ENCODE results near the gene ZBED2.

The ZBED2 gene

GRCh38 chr3:111601810-111602209 lies 6.7 kb upstream of the ZBED2 start:
- Histone ChIP-seq H3K9ac (ENCODE audit: low read length) (no peak overlapping the region), H3K36me3 (ENCODE audit: control insufficient read depth, insufficient read depth, low read length, severe bottlenecking) (no peaks in the 10 kb centered on the region), H3K27me3 (replicated peaks; ENCODE audit: control insufficient read depth, insufficient read depth, low read length) (no peaks in the 10 kb centered on the region), H3K9me3 (ENCODE audit: control insufficient read depth, low read length) (no peaks in the 10 kb centered on the region), H3K4me3 (ENCODE audit: low read length) (no peak overlapping the region), H3K4me1 (ENCODE audit: control insufficient read depth, insufficient read depth, low read length) (no peaks in the 10 kb centered on the region)
- no peak for DNase-seq (ENCODE audit: low read depth)

GRCh38 chr3:111598552-111598951 lies 3.4 kb upstream of the ZBED2 start:
- no peaks in the 10 kb centered on the region for H3K36me3 ChIP-seq (ENCODE audit: control insufficient read depth, insufficient read depth, low read length, severe bottlenecking)
- H3K4me1 ChIP-seq (ENCODE audit: control insufficient read depth, insufficient read depth, low read length) = no peaks in the 10 kb centered on the region
- no peak overlapping the region for H3K4me3 ChIP-seq (ENCODE audit: low read length)
- H3K9ac ChIP-seq (ENCODE audit: low read length) = no peak overlapping the region
- H3K9me3 ChIP-seq (ENCODE audit: control insufficient read depth, low read length) = no peaks in the 10 kb centered on the region
- H3K27me3 ChIP-seq (replicated peaks; ENCODE audit: control insufficient read depth, insufficient read depth, low read length) = no peaks in the 10 kb centered on the region
- no peak for DNase-seq (ENCODE audit: low read depth)

DNA sequence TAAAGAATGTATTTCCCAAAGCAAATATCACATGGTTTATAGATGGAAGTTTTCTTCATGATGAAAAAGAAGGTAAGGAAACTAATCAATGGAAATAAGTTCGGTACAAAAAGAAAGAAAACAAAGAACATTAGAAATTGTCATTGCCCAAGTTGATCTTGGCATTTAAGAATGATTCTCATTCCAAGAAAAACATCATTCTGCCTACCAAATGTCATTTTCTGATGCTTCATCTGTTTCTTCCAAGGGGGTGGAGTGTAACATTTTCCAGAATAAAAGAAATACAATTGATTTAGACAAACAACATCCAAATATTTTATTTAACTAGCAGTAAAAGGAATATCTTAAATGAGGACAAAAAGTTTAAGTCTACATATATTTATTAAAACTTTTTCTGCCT lies 3.0 kb upstream of the ZBED2 start:
- no peak overlapping the region for H3K9ac ChIP-seq (ENCODE audit: low read length)
- no peaks in the 10 kb centered on the region for H3K9me3 ChIP-seq (ENCODE audit: control insufficient read depth, low read length)
- H3K36me3 ChIP-seq (ENCODE audit: control insufficient read depth, insufficient read depth, low read length, severe bottlenecking) = no peaks in the 10 kb centered on the region
- H3K4me3 ChIP-seq (ENCODE audit: low read length) = no peak overlapping the region
- no peaks in the 10 kb centered on the region for H3K4me1 ChIP-seq (ENCODE audit: control insufficient read depth, insufficient read depth, low read length)
- DNase-seq (ENCODE audit: low read depth) = no peak
- no peaks in the 10 kb centered on the region for H3K27me3 ChIP-seq (replicated peaks; ENCODE audit: control insufficient read depth, insufficient read depth, low read length)

DNA sequence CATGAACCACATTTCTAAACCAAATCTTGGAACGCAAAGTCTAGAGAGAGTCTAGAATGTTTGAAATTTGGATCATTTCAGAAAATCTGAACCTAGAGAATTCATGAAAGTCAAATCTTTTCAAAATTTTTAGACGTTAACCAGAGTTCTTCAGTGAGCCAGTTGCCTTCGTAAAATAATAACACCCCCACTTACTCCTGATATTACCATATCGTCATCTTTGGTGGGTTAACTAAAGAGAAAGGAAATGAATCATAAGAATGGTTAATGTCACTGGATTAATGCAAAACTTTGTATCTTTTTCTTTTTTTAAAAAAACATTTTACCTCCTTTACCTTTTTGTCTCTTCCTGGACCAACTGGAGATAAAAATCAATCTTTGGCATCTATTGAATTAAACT lies 1.2 kb upstream of the ZBED2 start:
- no peak for DNase-seq (ENCODE audit: low read depth)
- Histone ChIP-seq H3K27me3 (replicated peaks; ENCODE audit: control insufficient read depth, insufficient read depth, low read length) (no peaks in the 10 kb centered on the region), H3K36me3 (ENCODE audit: control insufficient read depth, insufficient read depth, low read length, severe bottlenecking) (no peaks in the 10 kb centered on the region), H3K4me3 (ENCODE audit: low read length) (no peak overlapping the region), H3K9ac (ENCODE audit: low read length) (no peak overlapping the region), H3K9me3 (ENCODE audit: control insufficient read depth, low read length) (no peaks in the 10 kb centered on the region), H3K4me1 (ENCODE audit: control insufficient read depth, insufficient read depth, low read length) (no peaks in the 10 kb centered on the region)

DNA sequence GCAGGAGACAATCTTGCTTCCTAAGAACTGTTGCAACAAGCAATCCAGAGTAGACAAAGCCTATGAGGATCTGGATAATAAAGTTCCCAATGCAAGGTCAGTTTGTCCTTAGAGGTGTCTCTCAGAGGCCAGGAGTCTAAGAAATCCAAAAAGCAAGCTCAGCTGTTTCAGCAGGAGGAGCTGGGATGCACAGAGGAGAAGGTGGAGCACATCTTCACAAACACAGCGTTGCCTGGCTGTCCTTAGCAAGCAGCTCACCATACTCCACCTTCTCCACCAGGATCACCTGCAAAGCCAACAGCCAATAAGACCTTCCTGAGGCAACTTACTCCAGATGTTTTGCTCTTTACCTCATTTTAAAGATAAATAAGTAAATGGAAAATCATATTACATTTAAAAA lies 365 bp downstream of the ZBED2 start:
- Histone ChIP-seq H3K9me3 (ENCODE audit: control insufficient read depth, low read length) (no peaks in the 10 kb centered on the region), H3K36me3 (ENCODE audit: control insufficient read depth, insufficient read depth, low read length, severe bottlenecking) (no peaks in the 10 kb centered on the region), H3K27me3 (replicated peaks; ENCODE audit: control insufficient read depth, insufficient read depth, low read length) (no peaks in the 10 kb centered on the region), H3K4me1 (ENCODE audit: control insufficient read depth, insufficient read depth, low read length) (no peaks in the 10 kb centered on the region), H3K4me3 (ENCODE audit: low read length) (no peak overlapping the region), H3K9ac (ENCODE audit: low read length) (no peak overlapping the region)
- no peak for DNase-seq (ENCODE audit: low read depth)

GRCh38 chr3:111594205-111594604 lies 941 bp downstream of the ZBED2 start:
- no peaks in the 10 kb centered on the region for H3K36me3 ChIP-seq (ENCODE audit: control insufficient read depth, insufficient read depth, low read length, severe bottlenecking)
- H3K9me3 ChIP-seq (ENCODE audit: control insufficient read depth, low read length) = no peaks in the 10 kb centered on the region
- H3K4me3 ChIP-seq (ENCODE audit: low read length) = no peak overlapping the region
- no peak overlapping the region for H3K9ac ChIP-seq (ENCODE audit: low read length)
- H3K27me3 ChIP-seq (replicated peaks; ENCODE audit: control insufficient read depth, insufficient read depth, low read length) = no peaks in the 10 kb centered on the region
- H3K4me1 ChIP-seq (ENCODE audit: control insufficient read depth, insufficient read depth, low read length) = no peaks in the 10 kb centered on the region
- peak; percentile 60 for DNase-seq (ENCODE audit: low read depth)

DNA sequence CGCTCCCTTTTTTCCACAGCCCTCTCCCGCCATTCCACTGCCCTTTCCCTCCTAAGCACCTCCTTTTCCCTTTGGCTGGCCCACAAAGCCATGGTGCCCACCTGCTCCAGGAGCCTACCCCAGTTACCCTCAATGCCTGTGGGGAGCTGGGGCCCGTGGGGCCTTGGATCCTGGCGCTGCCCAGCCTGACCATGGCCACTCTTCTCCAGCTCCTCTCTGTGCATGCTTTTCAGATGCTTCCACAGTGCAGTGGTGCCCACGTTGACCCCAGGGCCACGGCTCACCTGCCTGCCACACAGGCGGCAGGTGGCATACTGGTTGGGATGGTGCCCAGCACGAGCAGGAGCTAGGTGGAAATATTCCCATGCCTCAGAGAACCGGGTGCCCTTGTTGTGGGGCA lies 1.5 kb downstream of the ZBED2 start:
- DNase-seq (ENCODE audit: low read depth) = no peak

GRCh38 chr3:111592936-111593335 lies 2.2 kb downstream of the ZBED2 start:
- no peaks in the 10 kb centered on the region for H3K9me3 ChIP-seq (ENCODE audit: control insufficient read depth, low read length)

More for the DNA sequence above, 1.5 kb downstream of the ZBED2 start:
- Histone ChIP-seq H3K4me1 (ENCODE audit: control insufficient read depth, insufficient read depth, low read length) (no peaks in the 10 kb centered on the region), H3K27me3 (replicated peaks; ENCODE audit: control insufficient read depth, insufficient read depth, low read length) (no peaks in the 10 kb centered on the region), H3K36me3 (ENCODE audit: control insufficient read depth, insufficient read depth, low read length, severe bottlenecking) (no peaks in the 10 kb centered on the region), H3K4me3 (ENCODE audit: low read length) (no peak overlapping the region), H3K9ac (ENCODE audit: low read length) (no peak overlapping the region), H3K9me3 (ENCODE audit: control insufficient read depth, low read length) (no peaks in the 10 kb centered on the region)

DNA sequence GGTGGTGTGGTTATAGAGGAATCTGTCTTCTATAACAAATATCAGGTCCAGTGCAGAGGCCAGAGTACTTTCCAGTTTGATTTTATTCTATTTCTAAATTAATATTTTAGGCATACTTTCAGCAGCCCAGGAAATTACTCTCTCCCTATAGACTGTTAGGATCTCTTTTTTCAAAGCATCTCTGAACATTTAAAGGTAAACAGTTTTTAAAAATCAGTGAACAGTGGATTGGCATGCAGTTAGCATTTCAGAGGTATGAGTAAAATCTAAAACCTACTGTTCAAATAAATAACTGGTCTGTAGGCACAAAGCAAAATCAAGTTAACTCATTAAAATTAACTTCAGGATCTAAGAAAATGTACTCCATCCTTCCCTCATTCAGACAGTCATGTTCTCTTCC lies 3.0 kb downstream of the ZBED2 start:
- no peak for DNase-seq (ENCODE audit: low read depth)
- Histone ChIP-seq H3K27me3 (replicated peaks; ENCODE audit: control insufficient read depth, insufficient read depth, low read length) (no peaks in the 10 kb centered on the region), H3K9ac (ENCODE audit: low read length) (no peak overlapping the region), H3K9me3 (ENCODE audit: control insufficient read depth, low read length) (no peaks in the 10 kb centered on the region), H3K4me1 (ENCODE audit: control insufficient read depth, insufficient read depth, low read length) (no peaks in the 10 kb centered on the region), H3K36me3 (ENCODE audit: control insufficient read depth, insufficient read depth, low read length, severe bottlenecking) (no peaks in the 10 kb centered on the region), H3K4me3 (ENCODE audit: low read length) (no peak overlapping the region)

More at GRCh38 chr3:111592936-111593335, 2.2 kb downstream of the ZBED2 start:
- DNase-seq (ENCODE audit: low read depth) = no peak
- Histone ChIP-seq H3K9ac (ENCODE audit: low read length) (no peak overlapping the region), H3K4me3 (ENCODE audit: low read length) (no peak overlapping the region), H3K36me3 (ENCODE audit: control insufficient read depth, insufficient read depth, low read length, severe bottlenecking) (no peaks in the 10 kb centered on the region), H3K27me3 (replicated peaks; ENCODE audit: control insufficient read depth, insufficient read depth, low read length) (no peaks in the 10 kb centered on the region), H3K4me1 (ENCODE audit: control insufficient read depth, insufficient read depth, low read length) (no peaks in the 10 kb centered on the region)

- Histone ChIP-seq H3K36me3 (ENCODE audit: control insufficient read depth, insufficient read depth, low read length, severe bottlenecking) (no peaks in the 10 kb centered on the region), H3K27me3 (replicated peaks; ENCODE audit: control insufficient read depth, insufficient read depth, low read length) (no peaks in the 10 kb centered on the region), H3K9ac (ENCODE audit: low read length) (no peak overlapping the region), H3K4me1 (ENCODE audit: control insufficient read depth, insufficient read depth, low read length) (no peaks in the 10 kb centered on the region), H3K4me3 (ENCODE audit: low read length) (no peak overlapping the region), H3K9me3 (ENCODE audit: control insufficient read depth, low read length) (no peaks in the 10 kb centered on the region)
- DNase-seq (ENCODE audit: low read depth) = peak; percentile 24
These were observed 3.6 kb downstream of the ZBED2 start for GRCh38 chr3:111591555-111591954.

DNA sequence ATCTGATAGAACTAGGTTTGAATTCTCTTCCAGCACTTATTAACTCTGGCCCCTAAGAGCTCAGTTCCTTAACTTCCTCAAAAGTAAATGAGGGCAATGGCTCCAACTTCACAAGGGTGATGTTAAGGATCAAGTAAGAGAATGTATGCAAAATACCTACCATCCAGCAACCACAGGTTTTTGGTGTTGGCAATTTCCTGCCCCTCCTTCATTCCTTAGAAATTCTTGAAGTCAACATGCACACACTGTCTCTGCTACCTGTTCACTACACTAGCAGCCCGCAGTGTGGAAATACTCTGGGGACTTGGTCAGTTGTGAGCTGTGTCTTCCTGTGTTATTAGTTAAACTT lies 5.0 kb downstream of the ZBED2 start:
- no peaks in the 10 kb centered on the region for H3K36me3 ChIP-seq (ENCODE audit: control insufficient read depth, insufficient read depth, low read length, severe bottlenecking)
- no peak overlapping the region for H3K4me3 ChIP-seq (ENCODE audit: low read length)
- H3K9ac ChIP-seq (ENCODE audit: low read length) = no peak overlapping the region
- no peaks in the 10 kb centered on the region for H3K27me3 ChIP-seq (replicated peaks; ENCODE audit: control insufficient read depth, insufficient read depth, low read length)
- no peak for DNase-seq (ENCODE audit: low read depth)
- no peaks in the 10 kb centered on the region for H3K9me3 ChIP-seq (ENCODE audit: control insufficient read depth, low read length)
- no peaks in the 10 kb centered on the region for H3K4me1 ChIP-seq (ENCODE audit: control insufficient read depth, insufficient read depth, low read length)

DNA sequence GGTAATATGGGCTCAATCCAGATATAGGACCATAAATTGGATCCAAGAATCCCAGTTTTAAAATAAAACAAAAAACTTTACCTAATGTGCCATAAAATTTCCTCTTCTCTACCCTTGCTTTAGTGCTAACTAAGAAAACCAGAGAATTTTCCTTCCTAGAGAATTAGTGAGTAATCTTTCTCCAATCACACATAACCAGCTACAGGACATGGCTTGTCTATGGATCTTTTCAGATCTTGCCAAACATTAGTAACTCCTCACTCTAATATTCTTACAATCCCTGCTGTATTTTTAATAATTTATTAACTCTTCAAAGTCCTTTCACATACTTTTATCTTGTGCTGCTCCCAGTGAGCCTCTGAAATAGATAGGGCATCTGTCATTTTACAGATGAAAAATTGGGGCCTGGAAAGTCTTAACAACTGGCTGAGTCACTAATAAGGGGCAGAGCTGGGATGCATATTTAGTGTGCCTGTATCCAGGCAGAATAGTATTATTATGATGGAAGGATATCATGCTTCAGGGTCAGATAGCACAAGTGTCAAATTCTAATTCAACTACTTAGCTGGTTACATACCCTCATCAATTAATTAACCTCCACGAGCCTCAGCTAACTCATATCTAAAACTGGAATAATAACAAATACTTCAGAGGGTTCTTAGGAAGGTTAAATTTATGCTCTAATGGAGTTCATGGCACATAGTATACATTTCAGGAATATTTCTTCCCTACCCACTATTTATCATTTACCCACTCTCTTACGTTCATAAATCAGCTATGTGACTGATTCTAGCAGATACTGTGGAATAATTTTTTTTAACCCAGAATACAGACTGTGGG lies 5.6 kb downstream of the ZBED2 start:
- DNase-seq (ENCODE audit: low read depth) = no peak

More for the DNA sequence above, 5.6 kb downstream of the ZBED2 start:
- Histone ChIP-seq H3K36me3 (ENCODE audit: control insufficient read depth, insufficient read depth, low read length, severe bottlenecking) (no peaks in the 10 kb centered on the region), H3K4me1 (ENCODE audit: control insufficient read depth, insufficient read depth, low read length) (no peaks in the 10 kb centered on the region), H3K4me3 (ENCODE audit: low read length) (no peak overlapping the region), H3K9ac (ENCODE audit: low read length) (no peak overlapping the region), H3K9me3 (ENCODE audit: control insufficient read depth, low read length) (no peaks in the 10 kb centered on the region), H3K27me3 (replicated peaks; ENCODE audit: control insufficient read depth, insufficient read depth, low read length) (no peaks in the 10 kb centered on the region)
